ENCODE results near the gene IL4. TPM values are rescaled to one million over a fixed set of nuclear protein-coding genes. Genes with fewer than 3 reads are reported as not detected.

Gene IL4
- total and polyA plus RNA-seq, 2 of the 13 experiments (the other 11 are each of a cell fraction or from before 2014, with no cell fraction given), result not detected

DNA sequence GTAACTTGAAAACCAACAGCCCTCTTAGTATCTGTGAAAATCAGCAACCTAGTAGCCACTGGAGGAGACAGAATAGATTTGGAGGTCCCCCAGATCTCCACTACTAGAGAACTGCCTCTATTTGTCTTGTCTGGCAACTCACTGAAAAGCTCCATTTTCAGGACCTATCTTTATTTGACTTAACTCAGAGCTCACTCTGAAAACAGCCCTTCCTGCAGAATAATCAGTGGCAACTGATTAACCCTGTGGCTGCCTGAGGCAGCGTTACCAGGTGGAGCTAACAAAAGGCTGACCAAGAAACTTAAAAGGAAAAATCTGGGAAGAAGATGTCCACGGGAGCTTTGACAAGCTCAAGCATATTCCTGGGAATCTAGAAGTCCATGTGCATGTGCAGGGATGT lies 26.3 kb upstream of the IL4 start (continued):
- TF ChIP-seq, protein P1, sequence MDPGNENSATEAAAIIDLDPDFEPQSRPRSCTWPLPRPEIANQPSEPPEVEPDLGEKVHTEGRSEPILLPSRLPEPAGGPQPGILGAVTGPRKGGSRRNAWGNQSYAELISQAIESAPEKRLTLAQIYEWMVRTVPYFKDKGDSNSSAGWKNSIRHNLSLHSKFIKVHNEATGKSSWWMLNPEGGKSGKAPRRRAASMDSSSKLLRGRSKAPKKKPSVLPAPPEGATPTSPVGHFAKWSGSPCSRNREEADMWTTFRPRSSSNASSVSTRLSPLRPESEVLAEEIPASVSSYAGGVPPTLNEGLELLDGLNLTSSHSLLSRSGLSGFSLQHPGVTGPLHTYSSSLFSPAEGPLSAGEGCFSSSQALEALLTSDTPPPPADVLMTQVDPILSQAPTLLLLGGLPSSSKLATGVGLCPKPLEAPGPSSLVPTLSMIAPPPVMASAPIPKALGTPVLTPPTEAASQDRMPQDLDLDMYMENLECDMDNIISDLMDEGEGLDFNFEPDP (CRISPR knock-in tag; conservative IDR thresholded peaks at IDR 0.05), result 0 out of 2 replicates have a peak, but pooled peaks have one; percentile 55
- no peak for TF ChIP-seq SATB2 (CRISPR knock-in tag; IDR thresholded peaks at IDR 0.05)
- TF ChIP-seq POLR2AphosphoS5 (IDR thresholded peaks at IDR 0.05; ENCODE audit: low read depth, low read length), result no peak
- TF ChIP-seq ZBTB8A (CRISPR knock-in tag; IDR thresholded peaks at IDR 0.05; ENCODE audit: borderline replicate concordance, low read depth), result no peak
- peak; percentile 99 for TF ChIP-seq ZNF432 (CRISPR knock-in tag; IDR thresholded peaks at IDR 0.05; ENCODE audit: borderline replicate concordance)
- TF ChIP-seq ZNF629 (CRISPR knock-in tag; conservative IDR thresholded peaks at IDR 0.05), result peak; percentile 63
- TF ChIP-seq, protein P2, sequence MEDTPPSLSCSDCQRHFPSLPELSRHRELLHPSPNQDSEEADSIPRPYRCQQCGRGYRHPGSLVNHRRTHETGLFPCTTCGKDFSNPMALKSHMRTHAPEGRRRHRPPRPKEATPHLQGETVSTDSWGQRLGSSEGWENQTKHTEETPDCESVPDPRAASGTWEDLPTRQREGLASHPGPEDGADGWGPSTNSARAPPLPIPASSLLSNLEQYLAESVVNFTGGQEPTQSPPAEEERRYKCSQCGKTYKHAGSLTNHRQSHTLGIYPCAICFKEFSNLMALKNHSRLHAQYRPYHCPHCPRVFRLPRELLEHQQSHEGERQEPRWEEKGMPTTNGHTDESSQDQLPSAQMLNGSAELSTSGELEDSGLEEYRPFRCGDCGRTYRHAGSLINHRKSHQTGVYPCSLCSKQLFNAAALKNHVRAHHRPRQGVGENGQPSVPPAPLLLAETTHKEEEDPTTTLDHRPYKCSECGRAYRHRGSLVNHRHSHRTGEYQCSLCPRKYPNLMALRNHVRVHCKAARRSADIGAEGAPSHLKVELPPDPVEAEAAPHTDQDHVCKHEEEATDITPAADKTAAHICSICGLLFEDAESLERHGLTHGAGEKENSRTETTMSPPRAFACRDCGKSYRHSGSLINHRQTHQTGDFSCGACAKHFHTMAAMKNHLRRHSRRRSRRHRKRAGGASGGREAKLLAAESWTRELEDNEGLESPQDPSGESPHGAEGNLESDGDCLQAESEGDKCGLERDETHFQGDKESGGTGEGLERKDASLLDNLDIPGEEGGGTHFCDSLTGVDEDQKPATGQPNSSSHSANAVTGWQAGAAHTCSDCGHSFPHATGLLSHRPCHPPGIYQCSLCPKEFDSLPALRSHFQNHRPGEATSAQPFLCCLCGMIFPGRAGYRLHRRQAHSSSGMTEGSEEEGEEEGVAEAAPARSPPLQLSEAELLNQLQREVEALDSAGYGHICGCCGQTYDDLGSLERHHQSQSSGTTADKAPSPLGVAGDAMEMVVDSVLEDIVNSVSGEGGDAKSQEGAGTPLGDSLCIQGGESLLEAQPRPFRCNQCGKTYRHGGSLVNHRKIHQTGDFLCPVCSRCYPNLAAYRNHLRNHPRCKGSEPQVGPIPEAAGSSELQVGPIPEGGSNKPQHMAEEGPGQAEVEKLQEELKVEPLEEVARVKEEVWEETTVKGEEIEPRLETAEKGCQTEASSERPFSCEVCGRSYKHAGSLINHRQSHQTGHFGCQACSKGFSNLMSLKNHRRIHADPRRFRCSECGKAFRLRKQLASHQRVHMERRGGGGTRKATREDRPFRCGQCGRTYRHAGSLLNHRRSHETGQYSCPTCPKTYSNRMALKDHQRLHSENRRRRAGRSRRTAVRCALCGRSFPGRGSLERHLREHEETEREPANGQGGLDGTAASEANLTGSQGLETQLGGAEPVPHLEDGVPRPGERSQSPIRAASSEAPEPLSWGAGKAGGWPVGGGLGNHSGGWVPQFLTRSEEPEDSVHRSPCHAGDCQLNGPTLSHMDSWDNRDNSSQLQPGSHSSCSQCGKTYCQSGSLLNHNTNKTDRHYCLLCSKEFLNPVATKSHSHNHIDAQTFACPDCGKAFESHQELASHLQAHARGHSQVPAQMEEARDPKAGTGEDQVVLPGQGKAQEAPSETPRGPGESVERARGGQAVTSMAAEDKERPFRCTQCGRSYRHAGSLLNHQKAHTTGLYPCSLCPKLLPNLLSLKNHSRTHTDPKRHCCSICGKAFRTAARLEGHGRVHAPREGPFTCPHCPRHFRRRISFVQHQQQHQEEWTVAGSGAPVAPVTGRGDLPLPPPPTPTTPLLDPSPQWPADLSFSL (CRISPR knock-in tag; IDR thresholded peaks at IDR 0.05), result no peak
- peak; percentile 94 for TF ChIP-seq ZNF652 (CRISPR knock-in tag; IDR thresholded peaks at IDR 0.05; ENCODE audit: borderline replicate concordance, low read depth)
- TF ChIP-seq ADNP (CRISPR knock-in tag; IDR thresholded peaks at IDR 0.05), result no peak
- TF ChIP-seq ZNF253 (CRISPR knock-in tag; IDR thresholded peaks at IDR 0.05; ENCODE audit: borderline replicate concordance), result no peak
- TF ChIP-seq, protein P3, sequence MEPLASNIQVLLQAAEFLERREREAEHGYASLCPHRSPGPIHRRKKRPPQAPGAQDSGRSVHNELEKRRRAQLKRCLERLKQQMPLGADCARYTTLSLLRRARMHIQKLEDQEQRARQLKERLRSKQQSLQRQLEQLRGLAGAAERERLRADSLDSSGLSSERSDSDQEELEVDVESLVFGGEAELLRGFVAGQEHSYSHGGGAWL (CRISPR knock-in tag; IDR thresholded peaks at IDR 0.05), result no peak
- no peak for TF ChIP-seq ARID2 (CRISPR knock-in tag; IDR thresholded peaks at IDR 0.05; ENCODE audit: borderline replicate concordance)
- no peak for TF ChIP-seq GLI4 (CRISPR knock-in tag; IDR thresholded peaks at IDR 0.05; ENCODE audit: borderline replicate concordance)
- no peak for TF ChIP-seq NR1H2 (CRISPR knock-in tag; IDR thresholded peaks at IDR 0.05; ENCODE audit: borderline replicate concordance, low read depth)
- TF ChIP-seq, protein P4, sequence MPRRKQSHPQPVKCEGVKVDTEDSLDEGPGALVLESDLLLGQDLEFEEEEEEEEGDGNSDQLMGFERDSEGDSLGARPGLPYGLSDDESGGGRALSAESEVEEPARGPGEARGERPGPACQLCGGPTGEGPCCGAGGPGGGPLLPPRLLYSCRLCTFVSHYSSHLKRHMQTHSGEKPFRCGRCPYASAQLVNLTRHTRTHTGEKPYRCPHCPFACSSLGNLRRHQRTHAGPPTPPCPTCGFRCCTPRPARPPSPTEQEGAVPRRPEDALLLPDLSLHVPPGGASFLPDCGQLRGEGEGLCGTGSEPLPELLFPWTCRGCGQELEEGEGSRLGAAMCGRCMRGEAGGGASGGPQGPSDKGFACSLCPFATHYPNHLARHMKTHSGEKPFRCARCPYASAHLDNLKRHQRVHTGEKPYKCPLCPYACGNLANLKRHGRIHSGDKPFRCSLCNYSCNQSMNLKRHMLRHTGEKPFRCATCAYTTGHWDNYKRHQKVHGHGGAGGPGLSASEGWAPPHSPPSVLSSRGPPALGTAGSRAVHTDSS (CRISPR knock-in tag; conservative IDR thresholded peaks at IDR 0.05), result no peak
- no peak for TF ChIP-seq MBD4 (IDR thresholded peaks at IDR 0.05; ENCODE audit: borderline replicate concordance, low read length)
- TF ChIP-seq SETDB1 (CRISPR knock-in tag; IDR thresholded peaks at IDR 0.05; ENCODE audit: borderline replicate concordance), result no peak
- no peak for TF ChIP-seq DNMT1 (CRISPR knock-in tag; IDR thresholded peaks at IDR 0.05)

Measured in HepG2 (cell line).